Measurements from ENCODE around the gene DLX2. TPM values are rescaled to one million over a fixed set of nuclear protein-coding genes. Genes with fewer than 3 reads are reported as not detected.

Gene DLX2
- total and polyA plus RNA-seq, 4 donors = 0.50 TPM; not detected in 3

GRCh38 chr2:172056293-172056692 is 46.4 kb downstream of the DLX2 start:
- H3K4me3 ChIP-seq (ENCODE audit: low read length in 2 of 2) = no peak overlapping the region
- intact Hi-C loops (cut with DNase I) = no loop called here
- no peak overlapping the region for H3K27ac ChIP-seq (ENCODE audit: low read depth in 1 of 2, low read length in 2 of 2)
- 82 to 90% methylated on average over 2 of the region's 2 CpGs for WGBS, 2 donors
- H3K9me3 ChIP-seq (ENCODE audit: control insufficient read depth, low read length) = no peaks in the 10 kb centered on the region
- H3K4me1 ChIP-seq (ENCODE audit: control insufficient read depth in 1 of 2, insufficient read depth in 2 of 2, low read length in 2 of 2) = no peaks in the 10 kb centered on the region
- DNase-seq (no peak), ATAC-seq (ENCODE audit: low FRiP score) (no peak)
- H3K36me3 ChIP-seq (ENCODE audit: control insufficient read depth in 1 of 2, insufficient read depth in 2 of 2, low read length in 1 of 2) = no peaks in the 10 kb centered on the region
- no peaks in the 10 kb centered on the region for H3K27me3 ChIP-seq (ENCODE audit: control insufficient read depth in 1 of 2, insufficient read depth in 2 of 2, low read length in 1 of 2)

- no peak overlapping the region for H3K4me3 ChIP-seq (ENCODE audit: low read length in 2 of 2)
- no peaks in the 10 kb centered on the region for H3K4me1 ChIP-seq (ENCODE audit: control insufficient read depth in 1 of 2, insufficient read depth in 2 of 2, low read length in 2 of 2)
- H3K36me3 ChIP-seq (ENCODE audit: control insufficient read depth in 1 of 2, insufficient read depth in 2 of 2, low read length in 1 of 2) = no peaks in the 10 kb centered on the region
- no peak overlapping the region for H3K27ac ChIP-seq (ENCODE audit: low read depth in 1 of 2, low read length in 2 of 2)
- no peaks in the 10 kb centered on the region for H3K27me3 ChIP-seq (ENCODE audit: control insufficient read depth in 1 of 2, insufficient read depth in 2 of 2, low read length in 1 of 2)
- intact Hi-C loops (cut with DNase I) = no loop called here
- no peaks in the 10 kb centered on the region for H3K9me3 ChIP-seq (ENCODE audit: control insufficient read depth, low read length)
- no peak for DNase-seq
- no peak for ATAC-seq (ENCODE audit: low FRiP score)
- 86 to 87% methylated on average over 1 of the region's 1 CpG for WGBS, 2 donors
Measured at GRCh38 chr2:172053486-172053885, 49.2 kb downstream of the DLX2 start.

- no peaks in the 10 kb centered on the region for H3K36me3 ChIP-seq (ENCODE audit: control insufficient read depth in 1 of 2, insufficient read depth in 2 of 2, low read length in 1 of 2)
- WGBS, 2 donors = 52 to 61% methylated on average over 4 of the region's 4 CpGs
- no peak for DNase-seq
- intact Hi-C loops (cut with DNase I) = no loop called here
- H3K4me1 ChIP-seq (ENCODE audit: control insufficient read depth in 1 of 2, insufficient read depth in 2 of 2, low read length in 2 of 2) = no peaks in the 10 kb centered on the region
- H3K9me3 ChIP-seq (ENCODE audit: control insufficient read depth, low read length) = no peaks in the 10 kb centered on the region
- H3K27ac ChIP-seq (ENCODE audit: low read depth in 1 of 2, low read length in 2 of 2) = no peak overlapping the region
- no peaks in the 10 kb centered on the region for H3K27me3 ChIP-seq (ENCODE audit: control insufficient read depth in 1 of 2, insufficient read depth in 2 of 2, low read length in 1 of 2)
- H3K4me3 ChIP-seq (ENCODE audit: low read length in 2 of 2) = no peak overlapping the region
- ATAC-seq (ENCODE audit: low FRiP score) = no peak
Measured at GRCh38 chr2:172052000-172052983, 50.4 kb downstream of the DLX2 start.

- H3K9me3 ChIP-seq (ENCODE audit: control insufficient read depth, low read length) = no peaks in the 10 kb centered on the region
- no peak for DNase-seq
- no peak overlapping the region for H3K4me3 ChIP-seq (ENCODE audit: low read length in 2 of 2)
- ATAC-seq (ENCODE audit: low FRiP score) = no peak
- intact Hi-C loops (cut with DNase I) = no loop called here
- 77 to 84% methylated on average over 1 of the region's 1 CpG for WGBS, 2 donors
- H3K4me1 ChIP-seq (ENCODE audit: control insufficient read depth in 1 of 2, insufficient read depth in 2 of 2, low read length in 2 of 2) = no peaks in the 10 kb centered on the region
- no peaks in the 10 kb centered on the region for H3K36me3 ChIP-seq (ENCODE audit: control insufficient read depth in 1 of 2, insufficient read depth in 2 of 2, low read length in 1 of 2)
- no peaks in the 10 kb centered on the region for H3K27me3 ChIP-seq (ENCODE audit: control insufficient read depth in 1 of 2, insufficient read depth in 2 of 2, low read length in 1 of 2)
- no peak overlapping the region for H3K27ac ChIP-seq (ENCODE audit: low read depth in 1 of 2, low read length in 2 of 2)
Measured at GRCh38 chr2:172050479-172051125, 52.1 kb downstream of the DLX2 start.

- intact Hi-C loops (cut with DNase I) = no loop called here
- ATAC-seq (ENCODE audit: low FRiP score) = no peak
- 91 to 93% methylated on average over 2 of the region's 2 CpGs for WGBS, 2 donors
Measured at GRCh38 chr2:172049567-172050120, 53.1 kb downstream of the DLX2 start.

More at GRCh38 chr2:172049567-172050120, 53.1 kb downstream of the DLX2 start:
- Histone ChIP-seq H3K27ac (ENCODE audit: low read depth in 1 of 2, low read length in 2 of 2) (no peak overlapping the region), H3K9me3 (ENCODE audit: control insufficient read depth, low read length) (no peaks in the 10 kb centered on the region), H3K4me3 (ENCODE audit: low read length in 2 of 2) (no peak overlapping the region), H3K36me3 (ENCODE audit: control insufficient read depth in 1 of 2, insufficient read depth in 2 of 2, low read length in 1 of 2) (no peaks in the 10 kb centered on the region), H3K27me3 (ENCODE audit: control insufficient read depth in 1 of 2, insufficient read depth in 2 of 2, low read length in 1 of 2) (no peaks in the 10 kb centered on the region), H3K4me1 (ENCODE audit: control insufficient read depth in 1 of 2, insufficient read depth in 2 of 2, low read length in 2 of 2) (no peaks in the 10 kb centered on the region)
- DNase-seq = no peak

Other genes with a start within 250 kb of the DLX2 start
- 10 to 100 TPM; 24.1 to 34.6 TPM for gene SLC25A12, start 208.7 kb downstream of the DLX2 start, total RNA-seq
- 10 to 100 TPM; 10.8 to 27.6 TPM for gene SLC25A12, start 208.7 kb downstream of the DLX2 start, polyA plus RNA-seq
- 10 to 100 TPM; 27.8 to 32.6 TPM for gene HAT1, start 180.4 kb downstream of the DLX2 start, total RNA-seq
- gene HAT1, start 180.4 kb downstream of the DLX2 start, polyA plus RNA-seq = 10 to 100 TPM; 23.8 to 29.0 TPM
- gene METAP1D, start 102.9 kb downstream of the DLX2 start, total RNA-seq = 1 to 10 TPM; 2.9 to 5.4 TPM
- gene METAP1D, start 102.9 kb downstream of the DLX2 start, polyA plus RNA-seq = 1 to 10 TPM; 3.1 to 8.0 TPM
- under 1 TPM in 1 of 2 donors, not detected in 1; 0.51 TPM for gene DLX1, start 17.4 kb downstream of the DLX2 start, total RNA-seq
- gene DLX1, start 17.4 kb downstream of the DLX2 start, polyA plus RNA-seq = under 1 TPM; 0.18 to 0.38 TPM

Data from aorta (tissue), 5 donors.